HG02981 (cell line): ENCODE results near the gene LRP11.
"Not testable (repeated sequence)": the region's sequence is repeated elsewhere in the genome, so short reads cannot be mapped to it uniquely, and the experiment has no call there.

Experiments
- ATAC-seq: cut with Tn5 transposase; IDR thresholded peaks from one replicate; pipeline ENCODE4 v1.9.1; 2021; ENCODE audit warnings: mild to moderate bottlenecking, moderate library complexity; ENCODE audit not compliant: unreplicated experiment

LRP11 gene

GRCh38 chr6:149863698-149864577 lies at the start of gene LRP11:
TSS of gene LRP11 (minus strand) at chr6:149864359. CDS start at chr6:149864020, 339 bp downstream.
- ATAC-seq: peak; percentile 87

- ATAC-seq: no peak
Observed at GRCh38 chr6:149913540-149914240, 49.5 kb upstream of the LRP11 start.

GRCh38 chr6:149913085-149913484 lies 48.9 kb upstream of the LRP11 start:
- no peak for ATAC-seq

GRCh38 chr6:149912680-149913079 lies 48.5 kb upstream of the LRP11 start:
- not testable (repeated sequence) for ATAC-seq

GRCh38 chr6:149910721-149911151 lies 46.6 kb upstream of the LRP11 start:
- no peak for ATAC-seq

GRCh38 chr6:149909701-149910470 lies 45.7 kb upstream of the LRP11 start:
- ATAC-seq: no peak

- ATAC-seq: not testable (repeated sequence)
Observed at GRCh38 chr6:149908480-149908879, 44.3 kb upstream of the LRP11 start.

GRCh38 chr6:149907317-149907716 lies 43.2 kb upstream of the LRP11 start:
- no peak for ATAC-seq

GRCh38 chr6:149906405-149906804 lies 42.2 kb upstream of the LRP11 start:
- no peak for ATAC-seq

GRCh38 chr6:149905911-149906371 lies 41.8 kb upstream of the LRP11 start:
- no peak for ATAC-seq

- no peak for ATAC-seq
Observed at GRCh38 chr6:149905371-149905910, 41.3 kb upstream of the LRP11 start.

- ATAC-seq: no peak
Observed at GRCh38 chr6:149904661-149905370, 40.7 kb upstream of the LRP11 start.

- ATAC-seq: no peak
Observed at GRCh38 chr6:149903938-149904611, 39.9 kb upstream of the LRP11 start.

GRCh38 chr6:149901444-149902140 lies 37.4 kb upstream of the LRP11 start:
- ATAC-seq: no peak

GRCh38 chr6:149900620-149901443 lies 36.7 kb upstream of the LRP11 start:
- ATAC-seq: no peak

- ATAC-seq: no peak
Observed at GRCh38 chr6:149899926-149900619, 35.9 kb upstream of the LRP11 start.

GRCh38 chr6:149899486-149899885 lies 35.3 kb upstream of the LRP11 start:
- ATAC-seq: no peak

- ATAC-seq: no peak
Observed at GRCh38 chr6:149898966-149899365, 34.8 kb upstream of the LRP11 start.
